GM21381 (cell line): ENCODE results near the gene ARMH3.
"Not testable (repeated sequence)": the region's sequence is repeated elsewhere in the genome, so short reads cannot be mapped to it uniquely, and the experiment has no call there.

ENCODE experiments used
- ATAC-seq: cut with Tn5 transposase; IDR thresholded peaks from one replicate; pipeline ENCODE4 v1.9.1; 2021; ENCODE audit warnings: mild to moderate bottlenecking, moderate library complexity; ENCODE audit not compliant: unreplicated experiment

The ARMH3 gene

DNA sequence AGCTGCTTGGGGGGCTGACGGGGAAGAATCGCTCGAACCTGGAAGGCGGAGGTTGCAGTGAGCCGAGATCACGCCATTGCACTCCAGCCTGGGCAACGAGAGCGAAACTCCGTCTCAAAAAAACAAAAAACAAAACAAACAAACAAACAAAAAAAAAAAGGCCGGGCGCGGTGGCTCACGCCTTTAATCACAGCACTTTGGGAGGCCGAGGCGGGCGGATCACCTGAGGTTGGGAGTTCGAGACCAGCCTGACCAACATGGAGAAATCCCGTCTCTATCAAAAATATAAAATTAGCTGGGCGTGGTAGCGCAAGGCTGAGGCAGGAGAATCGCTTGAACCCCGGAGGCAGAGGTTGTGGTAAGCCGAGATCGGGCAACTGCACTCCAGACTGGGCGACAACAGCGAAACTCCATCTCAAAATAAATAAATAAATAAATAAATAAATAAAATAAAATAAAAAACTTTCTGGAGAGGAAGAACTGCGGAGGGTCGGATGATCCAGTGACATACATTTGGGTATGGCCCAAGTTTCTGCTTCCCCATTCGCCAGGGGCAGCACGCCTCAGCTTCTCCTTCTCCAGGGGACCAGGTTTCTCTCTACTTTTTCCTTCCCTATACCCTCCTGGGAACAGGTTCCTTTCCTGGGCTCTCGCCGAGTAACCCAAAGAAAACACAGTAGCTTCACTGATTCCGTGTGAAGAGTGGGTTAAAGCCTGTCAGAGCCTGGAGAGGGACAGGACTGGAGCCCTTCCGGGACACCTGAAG lies 909 bp downstream of the ARMH3 start:
- ATAC-seq = not testable (repeated sequence)

DNA sequence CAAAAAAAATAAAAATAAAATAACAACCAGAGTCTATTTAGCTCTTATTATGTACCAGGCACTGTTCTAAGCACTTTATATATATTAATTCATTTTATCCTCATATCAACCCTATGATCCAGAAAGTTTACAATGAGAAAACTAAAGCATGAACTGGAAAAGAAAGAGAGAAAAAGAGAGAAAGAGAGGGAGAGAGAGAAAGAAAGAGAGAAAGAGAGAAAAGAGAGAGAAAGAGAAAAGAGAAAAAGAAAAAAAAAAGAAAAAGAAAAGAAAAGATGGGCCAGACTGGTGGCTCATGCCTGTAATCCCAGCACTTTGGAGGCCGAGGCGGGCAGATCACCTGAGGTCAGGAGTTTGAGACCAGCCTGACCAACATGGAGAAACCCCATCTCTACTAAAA lies 9.9 kb downstream of the ARMH3 start:
- no peak for ATAC-seq

DNA sequence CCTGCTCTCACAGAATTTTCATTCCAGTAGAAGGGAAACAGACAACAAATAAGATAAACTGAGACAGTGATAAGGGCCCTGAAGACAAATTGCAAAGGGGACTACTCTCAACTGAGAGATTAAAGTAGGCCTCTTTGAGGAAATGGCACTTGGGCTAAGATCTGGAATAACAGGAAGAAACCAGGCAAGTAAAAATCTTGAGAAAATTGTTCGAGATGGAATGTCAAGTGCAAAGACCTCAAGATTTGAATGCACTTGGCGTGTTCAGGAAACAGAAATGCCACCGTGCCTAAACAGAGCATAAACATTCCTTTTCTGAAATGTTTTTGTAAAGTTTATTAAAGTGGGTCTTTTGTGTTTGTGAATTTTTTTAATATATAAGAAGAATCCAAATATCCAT lies 10.7 kb downstream of the ARMH3 start:
- no peak for ATAC-seq

DNA sequence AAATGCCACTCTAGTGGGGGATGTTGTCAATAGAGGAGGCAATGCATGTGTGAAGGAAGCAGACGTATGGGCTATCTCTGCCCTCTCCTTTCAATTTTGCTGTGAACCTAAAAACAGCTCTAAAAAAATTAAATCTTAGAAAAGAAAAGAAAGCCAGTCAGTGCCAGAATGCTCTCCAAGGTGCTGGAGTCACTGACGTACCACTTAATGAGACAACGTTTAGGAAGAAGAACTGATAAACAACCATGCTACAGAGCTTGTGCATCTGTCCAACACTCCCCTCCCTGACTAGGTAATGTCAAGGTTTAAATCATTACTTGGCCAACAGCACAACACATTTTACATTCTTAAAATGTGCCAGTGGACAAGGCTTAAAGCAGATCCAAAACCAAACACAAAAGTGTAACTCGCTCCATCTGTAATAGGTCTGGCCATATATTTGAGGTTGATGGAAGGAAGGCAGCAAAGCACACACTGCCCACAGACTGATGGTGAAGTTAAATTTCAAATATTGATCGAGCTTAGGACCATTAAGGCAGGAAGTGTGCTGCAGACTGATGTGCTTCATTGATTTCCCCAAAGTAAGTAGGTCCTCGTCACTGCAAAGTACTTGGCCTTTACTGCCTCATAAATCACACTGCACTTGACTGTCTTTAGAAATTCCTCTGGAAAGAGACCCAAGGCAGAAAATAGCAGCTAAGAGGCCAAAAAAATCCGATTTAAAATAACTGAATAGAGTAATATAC lies 15.5 kb downstream of the ARMH3 start:
- no peak for ATAC-seq

DNA sequence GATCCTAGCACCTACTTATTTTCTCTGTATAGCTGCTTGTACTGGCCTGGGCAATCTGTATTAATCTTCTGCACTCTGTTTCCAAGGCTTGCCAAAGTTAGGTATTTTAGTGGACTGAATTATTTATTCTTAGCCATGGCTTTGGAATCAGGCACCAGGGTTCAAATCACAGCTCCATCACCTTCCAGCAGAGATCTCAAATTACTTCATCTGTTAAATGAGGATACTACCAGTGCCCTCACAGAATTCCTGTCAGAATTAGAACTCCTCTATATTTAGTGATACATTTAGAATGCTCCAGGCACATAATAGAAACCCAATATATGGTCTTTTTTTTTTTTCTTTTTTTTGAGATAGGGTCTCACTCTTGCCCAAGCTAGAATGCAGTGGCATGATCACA lies 17.6 kb downstream of the ARMH3 start:
- no peak for ATAC-seq

DNA sequence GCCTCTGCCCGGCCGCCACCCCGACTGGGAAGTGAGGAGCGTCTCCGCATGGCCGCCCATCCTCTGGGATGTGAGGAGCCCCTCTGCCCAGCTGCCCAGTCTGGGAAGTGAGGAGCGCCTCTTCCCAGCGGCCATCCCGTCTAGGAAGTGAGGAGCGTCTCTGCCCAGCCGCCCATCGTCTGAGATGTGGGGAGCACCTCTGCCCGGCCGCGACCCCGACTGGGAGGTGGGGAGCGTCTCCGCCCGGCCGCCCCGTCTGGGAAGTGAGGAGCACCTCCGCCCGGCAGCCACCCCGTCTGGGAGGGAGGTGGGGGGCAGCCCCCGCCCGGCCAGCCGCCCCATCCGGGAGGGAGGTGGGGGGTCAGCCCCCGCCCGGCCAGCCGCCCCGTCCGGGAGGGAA lies 20.2 kb downstream of the ARMH3 start:
- not testable (repeated sequence) for ATAC-seq

DNA sequence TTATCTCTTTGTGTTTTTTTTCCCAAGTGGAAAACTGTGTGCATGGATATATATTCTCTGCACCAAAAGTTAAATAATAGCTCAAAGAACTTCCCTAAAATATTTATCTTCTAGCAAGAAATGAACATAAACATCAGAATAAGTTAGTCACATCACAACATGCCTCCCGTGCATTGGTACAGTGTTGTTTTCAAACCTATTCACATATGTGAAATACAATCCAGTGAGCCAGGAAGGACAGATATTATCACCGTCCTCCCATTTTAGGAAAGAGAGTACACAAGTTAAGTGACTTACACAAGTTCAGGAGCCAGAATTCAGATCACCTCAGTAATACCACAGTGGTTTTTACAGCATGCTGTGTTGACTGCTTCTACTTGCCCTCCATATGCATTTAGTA lies 22.2 kb downstream of the ARMH3 start:
- ATAC-seq = no peak

DNA sequence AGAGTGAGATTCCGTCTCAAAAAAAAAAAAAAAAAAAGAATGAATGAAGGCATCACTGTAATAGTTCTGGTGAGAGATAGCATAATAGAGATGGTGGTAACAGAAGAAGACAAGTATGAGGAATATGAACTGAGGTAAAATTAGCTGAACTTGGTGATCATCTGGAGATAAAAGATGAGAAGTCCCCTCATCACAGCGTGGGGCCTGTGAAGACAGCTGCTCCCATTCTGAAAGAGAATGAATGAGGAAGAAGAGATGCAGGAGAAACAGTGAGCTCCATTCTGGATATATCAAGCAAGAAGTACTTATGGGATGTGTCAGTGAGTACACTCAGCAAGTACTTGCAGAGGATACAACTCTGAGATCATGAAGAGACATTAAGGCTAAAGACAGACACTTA lies 28.7 kb downstream of the ARMH3 start:
- ATAC-seq = no peak

DNA sequence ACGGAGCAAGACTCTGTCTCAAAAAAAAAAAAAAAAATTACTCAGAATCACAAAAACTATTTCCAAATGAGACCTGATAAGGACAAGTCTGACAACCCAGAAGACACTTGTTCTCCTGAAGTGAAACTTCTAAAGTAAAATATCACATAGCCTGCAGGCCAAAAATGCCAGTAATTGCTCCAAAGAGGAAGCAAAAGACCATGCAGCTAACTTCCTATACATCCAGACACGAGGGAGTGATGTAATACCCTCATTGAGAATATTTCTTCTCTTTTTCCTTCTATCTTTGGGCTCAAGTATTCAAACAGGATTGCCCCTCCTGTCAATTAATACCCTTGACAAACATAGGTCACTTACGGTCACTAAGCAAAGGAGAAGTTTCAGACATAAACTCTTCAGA lies 31.2 kb downstream of the ARMH3 start:
- ATAC-seq = no peak

DNA sequence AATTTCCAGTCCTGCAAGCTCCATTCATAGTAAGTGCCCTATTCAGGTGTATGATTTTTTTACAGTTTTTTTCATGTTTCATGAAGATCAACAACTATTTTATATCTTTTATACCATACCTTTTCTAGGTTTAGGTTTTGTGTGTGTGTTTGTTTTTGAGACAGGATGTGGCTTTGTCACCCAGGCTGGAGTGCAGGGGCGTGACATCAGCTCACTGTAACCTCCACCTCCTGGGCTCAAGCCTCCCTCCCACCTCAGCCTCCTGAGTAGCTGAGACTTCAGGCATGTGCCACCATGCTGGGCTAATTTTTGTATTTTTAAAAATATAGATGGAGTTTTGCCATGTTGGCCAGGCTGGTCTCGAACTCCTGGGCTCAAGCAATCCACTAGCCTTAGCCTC lies 35.0 kb downstream of the ARMH3 start:
- no peak for ATAC-seq

DNA sequence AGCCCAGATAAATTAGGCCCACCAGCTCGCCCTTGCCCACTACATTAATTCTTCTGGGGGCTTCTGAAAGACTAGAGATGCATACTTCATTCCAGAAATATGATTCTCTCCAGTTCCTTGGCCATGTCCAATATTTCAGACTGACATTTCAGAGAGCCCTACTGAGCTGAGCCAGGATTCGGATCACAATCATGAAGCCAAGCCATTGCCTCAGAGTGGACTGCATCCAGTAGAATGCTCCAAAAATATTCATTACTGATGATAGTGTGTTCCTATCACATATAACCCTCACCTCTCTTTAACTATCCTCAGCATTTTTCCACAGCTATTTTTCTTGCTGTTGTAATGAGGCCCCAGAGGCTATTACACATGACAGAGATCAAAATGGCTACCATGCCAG lies 38.7 kb downstream of the ARMH3 start:
- no peak for ATAC-seq

DNA sequence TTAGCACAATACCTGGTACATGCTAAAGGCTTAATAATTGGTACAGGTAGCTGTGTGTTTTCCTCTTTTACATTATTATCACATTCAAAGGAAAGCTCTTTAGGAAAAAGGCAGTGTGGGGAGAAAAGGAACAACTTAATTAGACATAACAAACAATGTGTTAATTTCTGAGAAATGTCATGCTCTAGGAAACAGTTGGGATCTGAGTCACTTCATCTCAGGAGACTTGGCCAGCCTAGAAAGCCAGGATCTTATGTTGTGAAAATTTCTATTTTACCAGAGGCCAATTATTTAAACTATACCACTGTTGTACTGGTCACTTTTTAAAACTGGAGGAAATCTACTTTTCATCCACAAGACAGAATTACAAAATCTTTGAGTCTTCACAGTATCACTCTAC lies 39.6 kb downstream of the ARMH3 start:
- no peak for ATAC-seq

DNA sequence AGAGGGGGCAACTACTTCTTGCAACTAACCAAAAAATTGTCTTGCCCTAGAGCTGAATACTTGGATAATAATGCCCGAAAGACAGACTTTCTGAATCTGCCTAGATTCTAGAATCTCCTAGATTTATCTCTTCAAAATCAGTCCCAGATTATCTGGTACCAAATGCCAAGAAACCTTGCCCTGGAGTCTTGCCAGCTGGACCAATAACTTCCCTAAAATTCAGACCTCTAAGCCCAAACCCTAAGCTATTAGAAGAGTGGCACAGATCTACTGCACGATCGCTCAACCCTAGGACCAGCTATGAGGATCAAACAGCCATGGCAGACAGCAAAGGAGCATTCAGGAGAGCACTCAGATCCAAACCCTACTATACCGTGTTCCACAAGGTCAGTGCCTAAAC lies 45.0 kb downstream of the ARMH3 start:
- ATAC-seq = no peak

DNA sequence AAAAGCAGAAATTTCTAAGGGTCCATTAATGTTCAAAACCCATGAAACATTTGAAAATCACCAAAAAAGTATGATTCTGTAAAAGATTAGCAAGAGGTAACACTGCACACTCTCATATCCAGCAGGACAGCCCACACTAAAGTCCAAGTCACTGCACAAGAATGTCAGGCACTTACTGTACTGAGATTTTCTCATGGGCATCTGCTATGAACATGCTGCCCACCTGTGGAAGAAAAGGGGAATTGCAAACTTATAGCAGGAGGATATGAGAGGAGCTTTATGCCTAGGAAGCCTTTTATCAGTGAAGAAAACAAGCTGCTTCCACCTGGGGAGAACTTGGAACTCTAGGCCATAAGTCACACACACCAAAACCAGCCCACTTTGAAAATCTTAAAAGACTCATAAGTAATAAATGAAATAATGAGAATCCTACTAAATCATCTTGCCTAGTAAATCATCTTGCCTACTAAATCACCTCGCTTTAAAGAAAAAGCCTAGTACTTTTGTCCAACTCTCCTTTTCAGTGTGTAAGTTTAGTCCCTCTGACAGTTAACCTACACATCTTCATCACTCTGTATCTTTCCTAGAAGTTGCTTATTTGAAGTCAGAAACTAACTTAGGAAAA lies 46.1 kb downstream of the ARMH3 start:
- ATAC-seq = no peak

DNA sequence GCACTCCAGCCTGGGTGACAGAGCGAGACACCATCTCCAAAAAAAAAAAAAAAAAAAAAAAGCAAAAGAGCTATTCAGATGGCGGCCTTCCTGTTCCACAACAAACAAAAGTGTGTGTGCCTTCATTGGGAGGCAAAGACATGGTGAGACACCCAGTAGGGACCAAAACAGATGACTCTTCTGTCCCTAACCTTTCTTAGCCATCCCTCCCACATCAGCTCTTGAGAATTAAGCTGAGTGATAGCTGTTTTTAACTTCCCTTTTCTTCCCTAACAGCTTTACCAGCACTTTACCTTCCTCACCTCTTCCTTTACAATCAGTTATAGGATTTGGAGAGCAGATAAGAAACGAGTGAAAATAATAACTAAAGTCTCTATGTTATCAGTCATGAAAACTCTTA lies 48.2 kb downstream of the ARMH3 start:
- ATAC-seq = no peak

DNA sequence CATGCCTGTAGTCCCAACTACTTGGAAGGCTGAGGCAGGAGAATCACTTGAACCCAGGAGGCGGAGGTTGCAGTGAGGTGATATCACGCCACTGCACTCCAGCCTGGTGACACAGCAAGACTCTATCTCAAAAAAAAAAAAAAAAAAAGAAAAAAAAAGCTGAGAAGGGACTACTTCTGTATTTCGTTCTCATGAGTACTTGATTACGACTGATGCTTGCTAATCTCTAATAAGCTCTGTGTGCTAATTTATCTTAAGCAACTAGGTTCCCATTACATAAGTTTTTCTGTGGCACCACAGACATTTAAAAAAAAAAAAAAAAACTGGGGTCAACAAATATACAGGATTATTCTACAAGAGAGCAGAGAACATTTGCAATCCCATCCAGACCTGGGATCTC lies 48.9 kb downstream of the ARMH3 start:
- not testable (repeated sequence) for ATAC-seq

DNA sequence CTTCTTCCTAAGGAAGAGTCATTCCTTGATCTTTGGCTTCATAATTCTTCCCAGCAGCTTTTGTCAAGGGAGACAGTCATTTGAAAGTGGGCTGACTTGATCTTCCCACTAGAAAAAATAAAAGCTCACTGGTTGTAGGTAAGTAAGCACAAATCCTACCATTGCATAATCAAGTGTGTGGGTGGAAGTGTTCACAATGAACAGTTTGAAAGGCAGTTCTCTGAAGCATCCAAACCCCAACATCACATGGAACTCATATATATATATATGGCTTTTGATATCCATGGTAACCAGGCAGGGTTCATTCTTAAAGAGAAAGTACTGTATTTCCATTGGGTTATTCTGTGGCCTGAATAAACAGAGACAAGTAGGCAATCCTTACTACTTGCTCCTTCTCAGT lies 51.6 kb downstream of the ARMH3 start:
- ATAC-seq = no peak

DNA sequence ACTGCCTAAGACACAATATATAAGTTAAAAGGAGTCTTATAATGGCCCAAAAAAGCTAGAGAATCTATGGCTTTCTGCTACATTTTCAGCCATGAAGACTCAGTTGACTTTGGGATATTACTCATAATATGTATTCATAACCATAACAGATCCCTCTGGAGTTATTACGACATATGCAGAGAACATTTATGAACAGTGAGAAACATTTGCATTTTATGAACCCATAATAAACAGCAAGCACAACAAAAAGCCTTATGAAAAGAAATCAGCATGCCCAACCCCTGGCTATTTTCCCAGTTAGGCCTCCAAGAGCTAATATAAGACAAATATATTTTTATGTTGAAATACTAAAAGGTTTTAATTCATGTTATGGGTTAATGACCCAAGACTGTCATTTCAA lies 52.4 kb downstream of the ARMH3 start:
- no peak for ATAC-seq

DNA sequence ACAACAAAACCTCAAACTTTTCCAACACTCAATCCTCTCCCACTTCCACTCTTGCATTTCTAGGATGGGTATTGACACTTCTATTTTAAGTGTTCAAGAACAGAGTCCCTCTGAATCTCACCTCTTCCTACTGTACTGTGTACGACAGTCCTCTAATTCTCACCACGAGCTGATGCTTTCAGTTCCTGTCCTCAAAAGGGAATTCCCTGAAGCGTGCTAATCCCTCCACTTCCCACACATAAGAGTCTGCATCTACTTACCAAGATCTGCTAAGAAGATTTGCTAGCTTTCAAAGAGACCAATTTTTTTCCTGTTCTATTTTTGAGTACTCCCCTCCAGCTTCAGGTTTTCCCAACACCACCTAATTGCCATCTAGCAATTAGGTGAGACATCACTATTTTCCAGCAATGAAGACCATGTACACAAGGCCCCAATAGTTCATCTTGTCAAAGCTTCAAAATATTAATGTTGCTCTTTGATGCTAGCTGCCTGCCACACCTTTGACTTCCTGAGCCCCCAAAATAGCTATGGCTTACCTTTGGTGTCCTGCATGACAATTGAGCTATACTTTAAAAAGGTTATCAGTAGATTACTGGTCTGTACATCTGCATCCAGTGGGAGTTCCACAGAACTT lies 54.4 kb downstream of the ARMH3 start:
- ATAC-seq = peak; percentile 65

DNA sequence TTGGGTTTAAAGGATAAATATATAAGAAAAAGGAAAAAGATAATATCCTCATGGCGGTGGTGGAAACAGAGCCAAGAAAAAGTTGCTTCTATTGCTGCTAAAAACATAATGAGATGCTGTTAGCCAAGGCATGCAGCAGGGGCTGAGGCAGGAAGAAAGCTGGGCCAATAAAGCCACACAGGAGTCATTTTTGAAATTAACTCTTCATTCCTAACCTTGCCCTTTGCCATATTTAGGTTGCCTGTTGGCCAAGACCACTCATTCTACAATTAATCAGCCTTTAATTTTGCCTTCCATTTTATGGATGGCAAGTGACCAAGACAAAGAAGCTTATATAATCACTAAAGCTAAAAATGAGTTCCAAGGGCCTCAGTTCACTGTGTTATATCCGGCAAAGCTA lies 58.2 kb downstream of the ARMH3 start:
- no peak for ATAC-seq

DNA sequence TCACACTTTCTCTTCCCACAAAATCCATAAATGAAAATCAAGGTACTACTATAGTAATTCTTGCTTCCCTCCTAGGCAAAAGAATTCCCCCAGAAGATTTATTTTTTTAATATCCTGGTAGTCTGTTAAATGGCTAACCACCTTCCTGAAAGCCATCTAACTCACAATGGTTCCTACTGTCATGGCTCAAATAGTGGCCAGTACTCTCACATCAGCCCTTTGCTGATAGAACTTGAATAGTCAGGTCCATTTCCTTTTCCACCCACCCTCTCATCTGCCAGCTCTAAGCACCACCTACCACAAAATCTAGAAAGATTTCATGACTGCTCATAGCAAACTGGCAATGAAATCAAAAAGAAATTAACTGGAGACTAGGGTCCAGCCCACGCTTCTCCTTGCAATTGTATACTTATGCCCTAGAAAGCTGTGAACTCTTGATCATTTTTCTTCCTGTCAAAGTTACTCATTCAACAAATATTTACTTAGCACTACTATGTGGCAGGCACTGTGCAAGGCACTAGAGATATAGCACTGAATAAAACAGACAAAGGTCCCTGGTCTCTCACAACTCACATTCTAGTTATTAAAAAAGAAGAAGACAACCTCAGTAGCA lies 60.4 kb downstream of the ARMH3 start:
- ATAC-seq = no peak
